Stimulated activated naive B cell treated with anti-CD40 and anti-IgM and Interleukin-4, amounts not matched to agents 10 μg/mL and 1 μg/mL and 100 μg/mL, for 72 hours (primary cell): ENCODE results near the gene INPP4A.

Experiments
- ATAC-seq, 2 donors: fragments of 150-1000 bp; cut with Tn5 transposase; replicated peaks; 2 replicates each; pipeline ENCODE4 v1.10.0; 2021; ENCODE audit warnings: moderate library complexity in 1 of 2
- DNase-seq: peaks from one replicate; pipeline ENCODE4 v3.0.0; 2021
- H3K27ac Mint-ChIP-seq: one replicate; pipeline ENCODE4 v1.8.0; 2022; ENCODE audit warnings: mild to moderate bottlenecking, mixed read lengths
- H3K27me3 Mint-ChIP-seq, 2 donors: one replicate each; pipeline ENCODE4 v1.8.0; 2022; ENCODE audit warnings: mixed read lengths in 2 of 2
- H3K36me3 Mint-ChIP-seq, 2 donors: one replicate each; pipeline ENCODE4 v1.8.0; 2022; ENCODE audit warnings: mixed read lengths in 2 of 2, mild to moderate bottlenecking in 1 of 2
- H3K4me1 Mint-ChIP-seq, 2 donors: one replicate each; pipeline ENCODE4 v1.8.0; 2022; ENCODE audit warnings: mixed read lengths in 2 of 2, mild to moderate bottlenecking in 1 of 2
- H3K4me3 Mint-ChIP-seq, 2 donors: one replicate each; pipeline ENCODE4 v1.8.0; 2022; ENCODE audit warnings: mild to moderate bottlenecking in 2 of 2, mixed read lengths in 2 of 2, moderate library complexity in 1 of 2
- H3K9me3 Mint-ChIP-seq, 2 donors: one replicate each; pipeline ENCODE4 v1.8.0; 2022; ENCODE audit warnings: mixed read lengths in 2 of 2, mild to moderate bottlenecking in 1 of 2

The INPP4A gene

DNA sequence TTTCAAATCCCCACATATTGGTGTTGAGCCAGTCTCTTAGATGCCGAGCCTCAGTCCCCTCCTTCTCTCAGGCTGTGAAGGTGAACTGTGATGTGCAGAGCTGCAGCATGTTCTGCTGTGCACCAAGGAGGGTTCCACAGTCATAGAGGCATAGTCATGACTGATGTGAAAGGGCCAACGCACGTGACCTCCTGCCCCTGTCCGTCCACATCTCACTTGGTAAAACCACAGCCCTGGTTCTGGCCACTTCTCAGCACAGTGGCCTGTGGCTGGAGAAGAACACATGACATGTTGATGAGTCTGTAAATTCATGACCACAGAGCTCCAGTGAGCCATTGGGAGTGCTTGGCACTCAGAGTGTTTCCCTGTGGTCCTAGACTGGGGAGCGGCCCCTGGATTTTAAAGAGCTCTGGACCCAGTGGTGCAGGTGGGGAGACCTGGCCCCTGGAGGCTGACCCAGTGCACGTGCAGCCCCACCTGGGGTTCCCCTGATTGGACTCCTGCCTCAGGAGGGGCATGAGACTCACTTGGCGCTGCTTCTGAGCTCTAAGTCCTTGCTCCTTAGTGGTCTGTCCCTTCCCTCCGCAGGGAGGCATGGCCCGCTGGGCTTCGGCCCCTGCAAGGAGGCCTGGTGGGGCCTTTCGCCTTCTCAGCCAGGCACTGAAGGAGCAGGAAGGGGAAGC lies 25.3 kb downstream of the INPP4A start:
- peaks cover 0 to 6% of the 10 kb centered on the region in 2 donors for H3K9me3 Mint-ChIP-seq
- peaks cover 14 to 43% of the 10 kb centered on the region in 2 donors for H3K36me3 Mint-ChIP-seq
- H3K27ac Mint-ChIP-seq: no peak overlapping the region
- no peak for ATAC-seq
- H3K27me3 Mint-ChIP-seq: no peaks in the 10 kb centered on the region
- H3K4me1 Mint-ChIP-seq: peaks cover 58 to 85% of the 10 kb centered on the region in 2 donors
- no peak for DNase-seq
- H3K4me3 Mint-ChIP-seq: no peak overlapping the region

DNA sequence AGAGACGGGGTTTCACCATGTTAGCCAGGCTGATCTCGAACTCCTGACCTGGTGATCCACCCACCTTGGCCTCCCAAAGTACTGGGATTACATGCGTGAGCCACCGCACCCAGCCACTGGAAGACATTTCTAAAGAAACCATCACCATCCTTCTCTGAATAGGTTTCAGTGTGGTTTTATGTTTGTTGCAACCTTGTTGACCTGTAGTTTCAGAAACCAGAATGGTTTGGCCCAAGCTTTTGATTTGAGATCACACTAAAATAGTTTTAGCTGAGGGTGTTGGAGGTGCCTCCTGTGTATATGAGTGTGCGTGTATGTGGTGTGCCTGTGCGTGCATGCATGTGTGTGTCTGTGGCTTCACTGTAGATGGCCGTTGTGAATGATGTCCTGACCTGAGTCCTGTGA lies 26.2 kb downstream of the INPP4A start:
- H3K27ac Mint-ChIP-seq: no peak overlapping the region
- no peaks in the 10 kb centered on the region for H3K27me3 Mint-ChIP-seq
- peaks cover 56 to 85% of the 10 kb centered on the region in 2 donors for H3K4me1 Mint-ChIP-seq
- peaks cover 0 to 6% of the 10 kb centered on the region in 2 donors for H3K9me3 Mint-ChIP-seq
- DNase-seq (no peak), ATAC-seq (no peak)
- peaks cover 12 to 41% of the 10 kb centered on the region in 2 donors for H3K36me3 Mint-ChIP-seq
- no peak overlapping the region for H3K4me3 Mint-ChIP-seq

DNA sequence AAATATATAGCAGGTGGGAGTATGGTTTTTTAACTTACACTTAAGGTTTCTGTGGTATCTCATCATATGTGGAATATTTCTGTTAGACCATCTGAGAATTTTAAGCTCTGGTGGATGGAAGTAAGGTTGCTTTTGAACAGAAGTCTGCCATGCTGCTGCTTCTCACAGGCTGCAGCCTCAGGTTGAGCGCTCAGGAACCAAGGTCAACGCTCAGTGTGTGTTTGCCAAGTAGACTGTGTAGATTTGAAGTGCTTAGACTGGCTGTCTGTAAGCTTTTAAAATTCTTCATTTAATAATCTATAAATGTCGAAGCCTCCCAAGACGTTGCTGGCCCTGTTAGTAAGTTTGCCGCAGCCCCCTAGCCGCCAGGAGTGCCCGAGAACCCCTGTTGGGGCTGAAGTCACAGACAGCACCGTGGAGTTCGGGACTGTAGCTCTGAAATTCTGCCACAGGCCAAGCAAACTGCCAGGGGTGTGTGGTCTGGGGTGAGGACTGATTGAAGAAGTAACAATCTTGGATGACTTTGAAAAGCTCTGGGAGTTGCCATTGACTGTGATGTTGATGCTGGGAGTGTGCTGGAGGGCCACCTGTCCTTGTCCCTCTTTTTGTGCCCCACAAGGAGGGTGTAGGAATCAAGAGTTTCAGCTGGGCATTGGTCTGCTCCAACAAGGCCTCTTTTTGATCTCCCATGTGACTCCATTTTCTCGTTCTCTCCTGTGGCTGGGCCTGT lies 26.9 kb downstream of the INPP4A start:
- Mint-ChIP-seq H3K9me3 (peaks cover 0 to 6% of the 10 kb centered on the region in 2 donors), H3K27me3 (no peaks in the 10 kb centered on the region), H3K27ac (no peak overlapping the region), H3K36me3 (peaks cover 11 to 35% of the 10 kb centered on the region in 2 donors), H3K4me3 (no peak overlapping the region), H3K4me1 (peaks cover 58 to 85% of the 10 kb centered on the region in 2 donors)
- DNase-seq (no peak), ATAC-seq (no peak)

DNA sequence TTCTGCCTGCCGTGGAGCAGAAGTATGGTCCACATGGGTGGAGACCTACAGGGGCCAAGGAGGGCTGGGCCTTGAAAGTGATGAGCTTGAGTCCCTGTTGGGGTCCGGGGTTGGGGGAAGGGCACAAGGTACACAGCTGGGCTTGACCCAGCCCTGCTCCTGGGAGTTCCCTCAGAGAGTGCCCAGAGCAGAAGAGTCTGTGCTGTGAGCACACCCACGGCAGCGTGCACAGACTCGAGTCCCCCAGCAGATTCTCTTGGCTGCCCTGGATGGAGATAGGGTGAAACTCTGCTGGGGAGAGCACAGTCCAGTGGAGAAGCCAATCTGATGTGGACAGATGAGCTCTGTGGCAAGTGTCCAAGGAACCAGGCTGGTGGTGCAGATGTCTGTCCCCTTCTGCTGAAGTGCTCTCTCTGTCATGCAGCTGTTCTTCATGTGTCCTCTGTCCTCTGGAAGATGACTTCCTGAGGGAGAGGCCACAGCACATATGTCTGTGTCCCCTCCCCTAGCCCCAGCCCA lies 27.5 kb downstream of the INPP4A start:
- no peak for DNase-seq
- Mint-ChIP-seq H3K4me3 (no peak overlapping the region), H3K9me3 (peaks cover 0 to 2% of the 10 kb centered on the region in 2 donors), H3K4me1 (peaks cover 60 to 84% of the 10 kb centered on the region in 2 donors), H3K36me3 (peaks cover 10 to 34% of the 10 kb centered on the region in 2 donors), H3K27me3 (no peaks in the 10 kb centered on the region), H3K27ac (no peak overlapping the region)
- ATAC-seq: no peak

DNA sequence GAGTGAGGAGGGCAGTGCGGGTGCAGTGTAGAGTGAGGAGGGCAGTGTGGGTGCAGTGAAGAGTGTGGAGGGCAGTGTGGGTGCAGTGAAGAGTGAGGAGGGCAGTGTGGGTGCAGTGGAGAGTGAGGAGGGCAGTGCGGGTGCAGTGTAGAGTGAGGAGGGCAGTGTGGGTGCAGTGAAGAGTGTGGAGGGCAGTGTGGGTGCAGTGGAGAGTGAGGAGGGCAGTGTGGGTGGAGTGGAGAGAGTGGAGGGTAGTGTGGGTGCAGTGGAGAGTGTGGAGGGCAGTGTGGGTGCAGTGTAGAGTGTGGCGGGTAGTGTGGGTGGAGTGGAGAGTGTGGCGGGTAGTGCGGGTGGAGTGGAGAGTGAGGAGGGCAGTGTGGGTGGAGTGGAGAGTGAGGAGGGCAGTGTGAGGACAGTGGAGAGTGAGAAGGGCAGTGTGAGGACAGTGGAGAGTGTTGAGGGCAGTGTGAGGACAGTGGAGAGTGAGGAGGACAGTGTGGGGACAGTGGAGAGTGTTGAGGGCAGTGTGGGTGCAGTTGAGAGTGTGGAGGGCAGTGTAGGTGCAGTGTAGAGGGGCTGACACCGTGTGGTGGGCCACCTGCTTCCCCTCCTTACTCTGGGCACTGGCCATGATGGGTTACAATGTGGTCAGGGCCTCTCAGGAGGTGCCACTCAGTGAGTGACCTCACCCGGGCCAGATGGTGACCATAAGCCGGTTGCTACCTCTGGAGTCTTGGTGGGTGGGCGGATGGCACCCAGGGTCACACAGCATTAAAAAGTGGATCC lies 28.5 kb downstream of the INPP4A start:
- Mint-ChIP-seq H3K36me3 (peaks cover 11 to 36% of the 10 kb centered on the region in 2 donors), H3K27me3 (peaks cover 0 to 3% of the 10 kb centered on the region in 2 donors), H3K4me3 (peak overlapping the region in 1 of 2 donors; percentile 56), H3K27ac (peak overlapping the region; percentile 57), H3K9me3 (no peaks in the 10 kb centered on the region), H3K4me1 (peaks cover 64 to 89% of the 10 kb centered on the region in 2 donors)
- DNase-seq (no peak), ATAC-seq (no peak)

DNA sequence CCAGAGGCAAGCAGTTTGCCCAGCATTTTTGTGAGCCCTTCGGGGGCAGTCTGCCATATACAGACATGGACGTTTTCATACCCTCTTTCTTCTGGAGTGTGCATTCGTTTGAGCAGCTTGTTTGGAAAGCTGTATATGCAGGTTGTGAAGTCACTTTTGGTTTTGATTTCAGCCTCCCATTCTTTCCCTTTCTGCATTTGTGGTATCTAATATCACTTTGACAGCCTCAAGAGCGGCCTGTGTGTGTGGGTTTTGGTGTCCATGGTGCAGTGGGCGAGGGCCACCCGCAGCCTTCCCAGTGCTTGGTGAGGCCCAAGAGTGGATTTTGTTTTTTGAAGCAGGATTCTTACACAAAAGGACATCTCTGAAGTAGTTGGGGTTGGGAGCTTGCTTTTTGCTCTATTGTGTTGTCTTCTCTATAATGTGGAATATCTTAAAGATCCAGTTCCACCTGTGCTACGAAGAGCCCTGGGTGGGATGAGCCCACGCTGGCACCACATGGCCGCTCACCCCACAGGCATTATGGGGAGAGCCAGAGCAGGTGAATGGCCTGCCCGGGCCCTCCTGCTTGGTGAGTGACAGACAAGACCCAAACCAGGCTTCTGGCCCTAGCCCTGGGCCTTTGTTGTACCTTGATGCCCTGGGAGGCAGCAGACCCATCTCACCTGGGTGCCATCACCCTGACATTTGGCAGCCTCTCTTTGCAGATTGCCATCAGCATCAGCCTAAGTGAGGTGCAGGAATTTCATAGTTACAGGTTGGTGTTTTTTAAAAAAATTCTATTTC lies 29.5 kb downstream of the INPP4A start:
- no peaks in the 10 kb centered on the region for H3K9me3 Mint-ChIP-seq
- ATAC-seq: no peak
- H3K27me3 Mint-ChIP-seq: peaks cover 0 to 3% of the 10 kb centered on the region in 2 donors
- no peak overlapping the region for H3K27ac Mint-ChIP-seq
- peaks cover 9 to 29% of the 10 kb centered on the region in 2 donors for H3K36me3 Mint-ChIP-seq
- peak overlapping the region in 1 of 2 donors; percentile 65 for H3K4me3 Mint-ChIP-seq
- peaks cover 68 to 90% of the 10 kb centered on the region in 2 donors for H3K4me1 Mint-ChIP-seq
- no peak for DNase-seq

DNA sequence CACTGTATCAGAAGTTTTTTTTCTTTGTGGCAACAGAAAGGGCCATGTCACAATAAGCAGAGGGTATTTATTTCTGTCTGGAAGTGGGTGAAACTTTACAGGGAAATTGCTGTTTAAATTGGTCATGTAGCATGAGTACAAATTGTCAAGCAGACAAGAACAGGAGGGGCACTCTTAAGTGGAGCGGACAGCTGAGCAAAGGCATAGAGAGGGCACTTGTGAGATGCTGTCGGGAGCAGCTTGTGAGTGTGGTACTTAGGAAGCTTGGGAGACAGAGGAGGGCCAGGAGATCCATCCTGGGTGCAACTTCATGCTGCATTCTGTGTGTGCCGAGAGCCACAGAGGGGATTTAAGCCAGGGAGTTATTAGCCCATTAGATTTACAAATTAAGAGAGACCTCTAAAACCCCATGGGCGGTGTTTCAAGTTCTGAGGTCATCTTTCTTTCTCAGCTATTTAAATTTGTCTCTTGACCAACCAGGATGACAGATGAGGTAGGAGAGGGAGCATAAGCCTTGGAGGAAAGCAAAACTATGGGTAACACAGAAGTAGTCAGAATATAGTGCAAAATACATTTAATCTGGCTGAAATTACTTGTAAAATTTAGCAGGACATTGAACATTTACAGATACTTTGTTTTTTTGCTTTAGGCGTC lies 30.4 kb downstream of the INPP4A start:
- no peak for DNase-seq
- peaks cover 6 to 25% of the 10 kb centered on the region in 2 donors for H3K36me3 Mint-ChIP-seq
- H3K4me3 Mint-ChIP-seq: peak overlapping the region in 1 of 2 donors; percentile 9
- peaks cover 0 to 3% of the 10 kb centered on the region in 2 donors for H3K27me3 Mint-ChIP-seq
- no peak overlapping the region for H3K27ac Mint-ChIP-seq
- H3K9me3 Mint-ChIP-seq: no peaks in the 10 kb centered on the region
- H3K4me1 Mint-ChIP-seq: peaks cover 73 to 93% of the 10 kb centered on the region in 2 donors
- no peak for ATAC-seq

DNA sequence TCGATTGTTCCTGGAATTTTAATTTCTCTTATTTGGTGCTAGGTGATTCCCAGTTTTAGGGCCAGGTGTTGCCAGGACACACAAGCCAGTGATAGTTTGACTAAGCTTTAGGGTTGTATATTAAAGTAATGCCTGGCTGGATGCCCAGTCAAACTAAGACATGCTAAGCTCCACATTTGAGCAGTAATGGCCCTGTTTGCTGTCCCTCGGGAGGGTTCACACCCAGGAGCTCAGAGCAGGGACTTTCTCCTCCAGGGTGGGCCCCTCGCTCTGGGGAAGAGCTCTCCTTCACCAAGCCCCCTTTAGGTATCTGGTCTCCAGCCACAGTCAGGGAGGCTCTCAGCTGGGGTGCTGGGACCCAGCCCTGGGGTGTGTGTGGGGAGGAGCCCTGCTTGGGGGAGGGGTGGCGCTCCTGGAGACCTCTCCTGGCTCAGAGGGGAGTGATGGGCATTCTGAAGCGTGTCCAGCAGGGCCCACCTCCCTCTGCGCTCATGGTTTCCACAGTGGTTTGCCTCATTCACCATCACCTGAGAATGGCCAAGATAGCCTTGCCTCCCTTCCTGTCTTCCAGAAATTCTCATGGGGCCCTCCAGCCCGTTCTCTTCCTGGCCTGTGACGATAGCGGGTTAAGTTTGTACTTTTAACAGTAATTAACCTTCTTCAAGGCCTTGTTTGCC lies 31.7 kb downstream of the INPP4A start:
- Mint-ChIP-seq H3K27me3 (peaks cover 0 to 3% of the 10 kb centered on the region in 2 donors), H3K27ac (peak overlapping the region; percentile 75), H3K9me3 (no peaks in the 10 kb centered on the region), H3K36me3 (peaks cover 6 to 22% of the 10 kb centered on the region in 2 donors), H3K4me3 (peak overlapping the region in 1 of 2 donors; percentile 3), H3K4me1 (peaks cover 81 to 92% of the 10 kb centered on the region in 2 donors)
- peak; percentile 61 for DNase-seq
- ATAC-seq: peak; percentile 71 to 83

DNA sequence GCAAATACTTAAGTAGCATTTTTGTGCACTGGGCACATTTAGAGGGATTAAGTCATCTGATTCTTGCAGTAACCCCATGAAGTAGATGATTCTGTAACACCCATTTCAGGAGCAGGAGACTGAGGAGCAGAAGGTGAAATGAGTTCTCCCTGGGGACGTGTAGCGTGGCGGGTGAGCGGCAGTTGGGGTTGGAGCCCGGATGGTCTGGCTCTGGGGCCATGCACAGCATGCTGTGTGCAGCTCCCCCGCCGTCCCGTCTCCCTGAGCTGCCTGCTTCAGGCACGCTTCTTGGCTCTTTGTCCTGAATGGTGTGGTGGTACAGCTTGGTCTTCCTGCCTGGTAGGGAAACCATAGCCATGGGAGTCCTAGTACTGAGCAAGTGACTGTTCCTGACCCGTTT lies 32.4 kb downstream of the INPP4A start:
- Mint-ChIP-seq H3K27ac (peak overlapping the region; percentile 75), H3K36me3 (peaks cover 6 to 22% of the 10 kb centered on the region in 2 donors), H3K9me3 (no peaks in the 10 kb centered on the region), H3K4me1 (peaks cover 79 to 90% of the 10 kb centered on the region in 2 donors), H3K27me3 (peaks cover 0 to 3% of the 10 kb centered on the region in 2 donors), H3K4me3 (no peak overlapping the region)
- ATAC-seq (no peak), DNase-seq (no peak)

DNA sequence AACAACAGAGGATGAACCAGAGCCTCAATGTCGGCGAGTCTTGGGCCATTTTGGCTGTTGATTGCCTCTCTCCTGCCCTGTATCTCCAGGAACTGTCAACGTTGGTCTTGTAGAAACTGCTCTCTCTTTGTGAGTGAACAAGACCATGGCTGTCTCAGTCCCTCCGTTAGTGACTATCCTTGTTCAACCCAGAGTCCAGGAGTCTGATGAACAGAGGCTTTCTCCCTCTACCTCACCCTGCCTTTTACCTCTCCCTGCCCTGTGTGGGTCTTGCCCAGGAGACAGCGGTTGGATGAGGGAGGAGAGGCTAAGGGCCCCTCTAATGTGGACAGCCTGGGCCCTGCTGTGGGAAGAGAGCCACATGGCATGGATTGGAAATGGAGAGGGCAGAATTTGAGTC lies 32.8 kb downstream of the INPP4A start:
- Mint-ChIP-seq H3K4me3 (peak overlapping the region in 1 of 2 donors; percentile 66), H3K27ac (no peak overlapping the region), H3K36me3 (peaks cover 6 to 18% of the 10 kb centered on the region in 2 donors), H3K27me3 (peaks cover 0 to 3% of the 10 kb centered on the region in 2 donors), H3K9me3 (no peaks in the 10 kb centered on the region), H3K4me1 (peaks cover 80 to 90% of the 10 kb centered on the region in 2 donors)
- DNase-seq (no peak), ATAC-seq (no peak)

DNA sequence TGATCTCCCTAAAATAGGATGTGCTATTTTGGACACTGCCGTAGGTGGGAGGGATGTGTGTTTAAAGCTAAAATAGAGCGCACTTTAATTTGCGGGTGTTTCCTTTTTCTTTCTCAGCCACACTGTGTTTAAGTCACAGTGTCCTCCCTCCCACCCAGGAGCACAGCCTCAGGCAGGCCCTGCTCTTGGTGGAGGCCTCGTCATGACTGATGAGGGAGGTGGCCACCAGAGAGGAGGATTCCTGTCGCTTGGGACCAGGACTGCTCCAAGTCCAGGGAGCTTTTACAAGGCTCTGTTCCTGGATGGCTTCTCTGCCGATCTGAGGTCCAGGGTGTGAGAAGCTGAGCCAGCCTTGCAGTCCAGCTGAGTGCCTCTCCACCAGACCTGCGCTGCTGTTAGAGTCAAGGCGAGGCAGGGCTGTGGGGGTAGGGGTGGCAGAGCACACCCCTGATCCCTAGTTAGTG lies 33.5 kb downstream of the INPP4A start:
- Mint-ChIP-seq H3K4me1 (peaks cover 77 to 90% of the 10 kb centered on the region in 2 donors), H3K27me3 (peaks cover 0 to 3% of the 10 kb centered on the region in 2 donors), H3K9me3 (no peaks in the 10 kb centered on the region), H3K4me3 (peak overlapping the region in 1 of 2 donors; percentile 14), H3K36me3 (peaks cover 6 to 15% of the 10 kb centered on the region in 2 donors), H3K27ac (no peak overlapping the region)
- ATAC-seq (peak in 1 of 2 donors; percentile 28), DNase-seq (no peak)

DNA sequence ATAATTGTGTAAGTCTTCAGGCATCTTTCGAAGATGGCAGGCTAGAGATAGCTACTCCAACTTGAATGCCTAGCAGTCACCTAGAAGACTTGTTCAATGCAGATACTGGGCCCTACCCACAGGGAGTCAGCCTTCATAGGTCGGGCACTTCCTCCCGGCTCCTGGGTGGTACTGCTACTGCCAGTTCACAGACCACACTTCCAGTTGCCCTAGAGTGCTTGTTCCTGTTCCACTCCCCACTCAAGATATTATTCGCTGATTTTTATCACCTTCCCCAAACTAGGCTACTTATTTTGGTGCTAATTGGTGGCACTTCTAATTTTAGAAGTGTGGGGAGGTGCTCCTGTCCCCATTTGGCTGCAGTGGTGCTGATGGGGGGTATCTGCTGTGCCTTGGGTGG lies 34.2 kb downstream of the INPP4A start:
- ATAC-seq (no peak), DNase-seq (no peak)
- H3K27ac Mint-ChIP-seq: peak overlapping the region; percentile 14
- H3K36me3 Mint-ChIP-seq: peaks cover 3 to 16% of the 10 kb centered on the region in 2 donors
- H3K4me1 Mint-ChIP-seq: peaks cover 78 to 90% of the 10 kb centered on the region in 2 donors
- H3K27me3 Mint-ChIP-seq: peaks cover 0 to 3% of the 10 kb centered on the region in 2 donors
- no peak overlapping the region for H3K4me3 Mint-ChIP-seq
- H3K9me3 Mint-ChIP-seq: no peaks in the 10 kb centered on the region
